PC-3 (cell line): ENCODE data around the gene FGD3. TPM values are rescaled to one million over a fixed set of nuclear protein-coding genes. Genes with fewer than 3 reads are reported as not detected.

Experiments used
- ATAC-seq: fragments of 200-7000 bp; cut with Tn5 transposase; 2 replicates; pipeline ENCODE4 v1.9.1; 2020; ENCODE audit warnings: mild to moderate bottlenecking, moderate library complexity
- BruUV-seq: library from RNA; stranded (reverse); fragments of 400-500 nt; replicated peaks from 2 replicates; lab custom pipeline; 2021; lab: Mats Ljungman, UMichigan
- CTCF ChIA-PET: fragments of 300-600 bp; sonication (Branson Sonifier 250); formaldehyde crosslinking; loops from one replicate; lab custom pipeline; 2022; ENCODE audit warnings: antibody characterized with exemption; lab: Charles Lee
- POLR2A ChIA-PET: fragments of 300-600 bp; sonication (Branson Sonifier 250); formaldehyde crosslinking; loops from one replicate; lab custom pipeline; 2022; ENCODE audit warnings: antibody characterized with exemption; ENCODE audit not compliant: unreplicated experiment; lab: Charles Lee
- DNase-seq: peaks from one replicate; pipeline ENCODE4 v3.0.0-alpha.2; 2015
- H2AFZ ChIP-seq: fragments of 300-600 bp; sonication (generic); 2 replicates; pipeline ENCODE4 v1.6.0; 2016; ENCODE audit warnings: antibody characterized with exemption, low read length
- H3F3A ChIP-seq: fragments of 300-600 bp; sonication (generic); one replicate; pipeline ENCODE4 v1.6.0; 2017; ENCODE audit warnings: antibody characterized with exemption, low read length, control low read depth, mild to moderate bottlenecking; ENCODE audit not compliant: unreplicated experiment
- H3K27ac ChIP-seq: fragments of 300-600 bp; sonication (generic); 2 replicates; pipeline ENCODE4 v1.5.1; 2016; ENCODE audit warnings: mild to moderate bottlenecking, low read length
- H3K27me3 ChIP-seq: fragments of 300-600 bp; sonication (generic); 2 replicates; pipeline ENCODE4 v1.6.1; 2016; ENCODE audit warnings: low read length, mixed read lengths
- H3K36me3 ChIP-seq: fragments of 300-600 bp; sonication (generic); 2 replicates; pipeline ENCODE4 v1.6.1; 2016; ENCODE audit warnings: low read depth, mixed run types, low read length, mixed read lengths
- H3K4me1 ChIP-seq: fragments of 300-600 bp; sonication (generic); 2 replicates; pipeline ENCODE4 v1.5.1; 2016; ENCODE audit warnings: low read length; ENCODE audit not compliant: insufficient read depth
- H3K4me2 ChIP-seq: fragments of 300-600 bp; sonication (generic); 2 replicates; pipeline ENCODE4 v1.6.0; 2016; ENCODE audit warnings: low read length
- H3K4me3 ChIP-seq: fragments of 300-600 bp; sonication (generic); 2 replicates; pipeline ENCODE4 v1.5.1; 2016; ENCODE audit warnings: mild to moderate bottlenecking, low read length, mixed read lengths
- H3K79me2 ChIP-seq: fragments of 300-600 bp; sonication (generic); 2 replicates; pipeline ENCODE4 v1.6.1; 2017; ENCODE audit warnings: low read length, mixed read lengths
- H3K9ac ChIP-seq: fragments of 300-600 bp; sonication (generic); 2 replicates; pipeline ENCODE4 v1.6.0; 2016; ENCODE audit warnings: mild to moderate bottlenecking, low read length
- H3K9me2 ChIP-seq: fragments of 300-600 bp; sonication (generic); replicated peaks from 2 replicates; pipeline ENCODE4 v1.6.1; 2016; ENCODE audit warnings: mixed run types, low read length, mixed read lengths
- H3K9me3 ChIP-seq: fragments of 300-600 bp; sonication (generic); 2 replicates; pipeline ENCODE4 v1.6.1; 2016; ENCODE audit warnings: low read length, mixed read lengths
- H4K20me1 ChIP-seq: fragments of 300-600 bp; sonication (generic); 2 replicates; pipeline ENCODE4 v1.6.1; 2016; ENCODE audit warnings: low read length, mixed read lengths
- CTCF ChIP-seq: fragments of 300-600 bp; sonication (generic); conservative IDR thresholded peaks from 2 replicates; pipeline ENCODE4 v1.5.1; 2017; ENCODE audit warnings: antibody characterized with exemption, low read depth, mild to moderate bottlenecking, low read length
- EZH2 ChIP-seq: fragments of 300-600 bp; sonication (generic); IDR thresholded peaks from one replicate; pipeline ENCODE4 v1.6.1; 2017; ENCODE audit warnings: antibody characterized with exemption, mild to moderate bottlenecking, low read length; ENCODE audit not compliant: unreplicated experiment
- EZH2phosphoT487 ChIP-seq: fragments of 300-600 bp; sonication (generic); IDR thresholded peaks from 2 replicates; pipeline ENCODE4 v1.6.1; 2018; ENCODE audit warnings: mild to moderate bottlenecking, antibody characterized with exemption, low read length, borderline replicate concordance
- intact Hi-C: fragments of 100-400 bp; cut with micrococcal nuclease; formaldehyde crosslinking; loops from 2 replicates; pipeline ENCODE4 v1.9.0; 2023
- total RNA-seq: library from RNA; depleted of rRNA; stranded (reverse); fragments of >200 nt; gene quantifications from 2 replicates; pipeline ENCODE4 v1.2.3, GENCODE V29; 2014

FGD3 gene
- total RNA-seq, 1 experiment from 2014 or later, result 5.4 TPM

- ChIA-PET POLR2A (no interaction called here), CTCF (no interaction called here)
- no TSS peak for BruUV-seq
Measured at GRCh38 chr9:92986176-92987119, 39.1 kb downstream of the FGD3 start.

GRCh38 chr9:92988215-92988768, 41.0 kb downstream of the FGD3 start:
- ATAC-seq, result no peak
- ChIA-PET CTCF (no interaction called here), POLR2A (no interaction called here)

More at GRCh38 chr9:92986176-92987119, 39.1 kb downstream of the FGD3 start:
- H3K36me3 ChIP-seq, result peaks cover 13% of the 10 kb centered on the region; the same call in 1 of the 2 replicates
- ATAC-seq (no peak), DNase-seq (no peak)
- H3K4me1 ChIP-seq, result no peaks in the 10 kb centered on the region
- H3K79me2 ChIP-seq, result no peaks in the 10 kb centered on the region
- H4K20me1 ChIP-seq, result no peaks in the 10 kb centered on the region
- no peak overlapping the region for H3K4me3 ChIP-seq
- H3K27ac ChIP-seq, result no peak overlapping the region
- H3K27me3 ChIP-seq, result no peaks in the 10 kb centered on the region
- H3K9me3 ChIP-seq, result peaks cover 18% of the 10 kb centered on the region
- intact Hi-C loops, result no loop called here
- no peak overlapping the region for H3K9ac ChIP-seq
- no peaks in the 10 kb centered on the region for H3F3A ChIP-seq
- no peaks in the 10 kb centered on the region for H3K9me2 ChIP-seq
- no peak overlapping the region for H2AFZ ChIP-seq
- no peak overlapping the region for H3K4me2 ChIP-seq
- TF ChIP-seq CTCF (peak; percentile 38; the same call in 1 of the 2 replicates), EZH2phosphoT487 (no peak)

More at GRCh38 chr9:92988215-92988768, 41.0 kb downstream of the FGD3 start:
- no peak overlapping the region for H3K4me3 ChIP-seq
- intact Hi-C loops, result no loop called here
- no peak for TF ChIP-seq EZH2phosphoT487
- TF ChIP-seq EZH2, result no peak
- TF ChIP-seq CTCF, result no peak
- H3K27me3 ChIP-seq, result no peaks in the 10 kb centered on the region
- peaks cover 10% of the 10 kb centered on the region; the same call in 1 of the 2 replicates for H3K9me3 ChIP-seq
- H3K27ac ChIP-seq, result no peak overlapping the region
- H3K79me2 ChIP-seq, result no peaks in the 10 kb centered on the region
- BruUV-seq, result no TSS peak
- H4K20me1 ChIP-seq, result no peaks in the 10 kb centered on the region
- H2AFZ ChIP-seq, result no peak overlapping the region
- H3K4me1 ChIP-seq, result no peaks in the 10 kb centered on the region
- H3K9me2 ChIP-seq, result no peaks in the 10 kb centered on the region
- peaks cover 9% of the 10 kb centered on the region; the same call in 1 of the 2 replicates for H3K36me3 ChIP-seq
- no peak overlapping the region for H3K4me2 ChIP-seq
- no peaks in the 10 kb centered on the region for H3F3A ChIP-seq
- H3K9ac ChIP-seq, result no peak overlapping the region
- DNase-seq, result peak; percentile 22
